A673 (cell line): ENCODE results near the gene ESAM. TPM values are rescaled to one million over a fixed set of nuclear protein-coding genes. Genes with fewer than 3 reads are reported as not detected.

Experiments
- BruUV-seq: library from RNA; stranded (reverse); fragments of 400-500 nt; replicated peaks from 2 replicates; lab custom pipeline; 2021; lab: Mats Ljungman, UMichigan
- CTCF ChIA-PET: fragments of 300-600 bp; sonication (Branson Sonifier 250); formaldehyde crosslinking; loops from one replicate; lab custom pipeline; 2022; ENCODE audit warnings: antibody characterized with exemption; lab: Charles Lee
- POLR2A ChIA-PET: fragments of 300-600 bp; sonication (Branson Sonifier 250); formaldehyde crosslinking; loops from one replicate; lab custom pipeline; 2022; ENCODE audit warnings: antibody characterized with exemption; ENCODE audit not compliant: low non-redundant PET; lab: Charles Lee
- DNase-seq: peaks from one replicate; pipeline ENCODE4 v3.0.0-alpha.2; 2015; ENCODE audit warnings: low spot score
- H3K27ac ChIP-seq: fragments of 200-600 bp; sonication (generic); 2 replicates; pipeline ENCODE4 v1.5.1; 2016; ENCODE audit warnings: mixed run types, low read depth, mild to moderate bottlenecking, mixed read lengths, antibody characterized with exemption, low read length; ENCODE audit not compliant: poor library complexity, severe bottlenecking
- H3K27me3 ChIP-seq: fragments of 200-600 bp; sonication (generic); replicated peaks from 2 replicates; pipeline ENCODE4 v1.6.1; 2017; ENCODE audit warnings: mixed run types, low read depth, mild to moderate bottlenecking, mixed read lengths, antibody characterized with exemption, low read length; ENCODE audit not compliant: insufficient read depth, poor library complexity
- H3K36me3 ChIP-seq: fragments of 200-600 bp; sonication (generic); 2 replicates; pipeline ENCODE4 v1.6.1; 2016; ENCODE audit warnings: mixed run types, mild to moderate bottlenecking, mixed read lengths, antibody characterized with exemption, low read length; ENCODE audit not compliant: insufficient read depth, poor library complexity, severe bottlenecking
- H3K4me1 ChIP-seq: fragments of 200-600 bp; sonication (generic); 2 replicates; pipeline ENCODE4 v1.6.1; 2017; ENCODE audit warnings: mixed run types, mild to moderate bottlenecking, mixed read lengths, antibody characterized with exemption, low read length; ENCODE audit not compliant: insufficient read depth, poor library complexity, severe bottlenecking
- H3K4me3 ChIP-seq: fragments of 200-600 bp; sonication (generic); 2 replicates; pipeline ENCODE4 v1.5.1; 2016; ENCODE audit warnings: low read depth, mixed run types, mild to moderate bottlenecking, mixed read lengths, low read length; ENCODE audit not compliant: poor library complexity, severe bottlenecking
- H3K9me3 ChIP-seq: fragments of 200-600 bp; sonication (generic); 2 replicates; pipeline ENCODE4 v1.6.1; 2016; ENCODE audit warnings: mixed run types, low read depth, mild to moderate bottlenecking, mixed read lengths, antibody characterized with exemption, low read length; ENCODE audit not compliant: poor library complexity, severe bottlenecking
- CTCF ChIP-seq: fragments of 300-800, 200-600 bp; sonication (generic); conservative IDR thresholded peaks from 2 replicates; pipeline ENCODE4 v1.5.1; 2017; ENCODE audit warnings: low read depth, mild to moderate bottlenecking, antibody characterized with exemption, low read length, moderate library complexity, mixed read lengths
- EZH2 ChIP-seq: fragments of 200-600 bp; sonication (generic); IDR thresholded peaks from 2 replicates; pipeline ENCODE4 v1.6.1; 2017; ENCODE audit warnings: borderline replicate concordance, low read depth, mild to moderate bottlenecking, mixed read lengths, antibody characterized with exemption, low read length; ENCODE audit not compliant: poor library complexity, severe bottlenecking
- intact Hi-C: fragments of 100-400 bp; cut with micrococcal nuclease; formaldehyde crosslinking; loops from one replicate; pipeline ENCODE4 v1.10.0; 2022; ENCODE audit not compliant: unreplicated experiment
- total RNA-seq: library from RNA; stranded (reverse); gene quantifications from 2 replicates; pipeline ENCODE4 v1.2.3, GENCODE V29; 2021

ESAM gene
- total RNA-seq, 1 experiment from 2014 or later: 1.5 TPM

GRCh38 chr11:124798991-124799347 is 36.9 kb upstream of the ESAM start:
- intact Hi-C loops: no loop called here
- peak; percentile 50 for DNase-seq
- peaks cover 37% of the 10 kb centered on the region for H3K4me1 ChIP-seq

GRCh38 chr11:124796312-124796711 is 34.2 kb upstream of the ESAM start:
- ChIA-PET CTCF (no interaction called here), POLR2A (no interaction called here)
- H3K9me3 ChIP-seq: no peaks in the 10 kb centered on the region
- no peaks in the 10 kb centered on the region for H3K36me3 ChIP-seq
- peaks cover 42% of the 10 kb centered on the region for H3K4me1 ChIP-seq
- H3K27ac ChIP-seq: no peak overlapping the region
- no peak for DNase-seq
- no peaks in the 10 kb centered on the region for H3K27me3 ChIP-seq
- H3K4me3 ChIP-seq: no peak overlapping the region
- BruUV-seq: no TSS peak
- no peak for TF ChIP-seq CTCF
- no peak for TF ChIP-seq EZH2
- intact Hi-C loops: no loop called here

More at GRCh38 chr11:124798991-124799347, 36.9 kb upstream of the ESAM start:
- Histone ChIP-seq H3K27ac (peak overlapping the region; percentile 99), H3K9me3 (no peaks in the 10 kb centered on the region), H3K4me3 (peak overlapping the region; percentile 97), H3K27me3 (no peaks in the 10 kb centered on the region), H3K36me3 (no peaks in the 10 kb centered on the region)
- CTCF ChIA-PET: interaction anchor here (0.6 to 1.1 kb wide), 3 partner anchors 39 to 191 kb away, joined by 3 to 9 read pairs (median 4); no protein-coding TSS in a partner anchor
- BruUV-seq: no TSS peak
- no peak for TF ChIP-seq EZH2
- TF ChIP-seq CTCF: no peak
- POLR2A ChIA-PET: interaction anchor here (0.6 to 0.8 kb wide), 3 partner anchors 197 to 1556 kb away, joined by 3 to 10 read pairs (median 5); no protein-coding TSS in a partner anchor

GRCh38 chr11:124793466-124794278 is 31.6 kb upstream of the ESAM start:
- no peak overlapping the region for H3K4me3 ChIP-seq
- H3K4me1 ChIP-seq: peaks cover 36% of the 10 kb centered on the region
- no TSS peak for BruUV-seq
- H3K36me3 ChIP-seq: no peaks in the 10 kb centered on the region
- DNase-seq: peak; percentile 76
- no peaks in the 10 kb centered on the region for H3K27me3 ChIP-seq
- ChIA-PET CTCF (interaction anchor here (0.5 to 1.4 kb wide), 17 partner anchors 10 to 257 kb away, joined by 3 to 8 read pairs (median 3); partner anchors contain the start of gene ESAM), POLR2A (interaction anchor here (0.6 to 0.7 kb wide), 2 partner anchors 77 to 160 kb away, joined by 3 to 8 read pairs; no protein-coding TSS in a partner anchor)
- no peak overlapping the region for H3K27ac ChIP-seq
- H3K9me3 ChIP-seq: no peaks in the 10 kb centered on the region
- TF ChIP-seq CTCF: peak; percentile 88
- no peak for TF ChIP-seq EZH2
- intact Hi-C loops: no loop called here
